ENCODE data around the gene RNF223.

- TF ChIP-seq HMGXB4 (CRISPR knock-in tag; IDR thresholded peaks at IDR 0.05; ENCODE audit: borderline replicate concordance) (no peak), CTCF (IDR thresholded peaks at IDR 0.05) (no peak), CEBPB (IDR thresholded peaks at IDR 0.05) (no peak), RFX5 (IDR thresholded peaks at IDR 0.05) (no peak), EP300 (IDR thresholded peaks at IDR 0.05) (no peak)
Measured at GRCh38 chr1:1099506-1100183, 25.5 kb upstream of the RNF223 start.
